ENCODE results near the gene RTN4RL2.

DNA sequence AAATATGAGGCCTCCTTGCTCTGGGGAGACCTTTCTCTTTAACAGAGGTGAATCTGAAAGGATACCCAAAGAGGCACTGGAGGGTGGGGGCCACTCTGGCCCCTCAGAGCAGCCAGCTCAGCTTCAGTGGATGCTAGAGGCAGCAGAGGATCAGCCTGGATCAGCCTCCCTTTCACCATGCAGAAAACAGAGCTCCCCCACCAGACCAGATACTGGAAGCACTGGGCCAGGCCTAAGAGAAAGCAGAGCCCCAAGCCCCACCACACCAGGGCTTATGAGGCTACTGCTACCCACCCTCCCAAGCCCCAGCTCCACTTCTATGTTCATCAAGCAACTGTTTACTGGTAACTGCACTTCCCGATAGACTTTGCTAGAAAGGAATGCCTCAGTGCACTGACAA, 29.4 kb upstream of the RTN4RL2 start:
- TF ChIP-seq, protein P1, sequence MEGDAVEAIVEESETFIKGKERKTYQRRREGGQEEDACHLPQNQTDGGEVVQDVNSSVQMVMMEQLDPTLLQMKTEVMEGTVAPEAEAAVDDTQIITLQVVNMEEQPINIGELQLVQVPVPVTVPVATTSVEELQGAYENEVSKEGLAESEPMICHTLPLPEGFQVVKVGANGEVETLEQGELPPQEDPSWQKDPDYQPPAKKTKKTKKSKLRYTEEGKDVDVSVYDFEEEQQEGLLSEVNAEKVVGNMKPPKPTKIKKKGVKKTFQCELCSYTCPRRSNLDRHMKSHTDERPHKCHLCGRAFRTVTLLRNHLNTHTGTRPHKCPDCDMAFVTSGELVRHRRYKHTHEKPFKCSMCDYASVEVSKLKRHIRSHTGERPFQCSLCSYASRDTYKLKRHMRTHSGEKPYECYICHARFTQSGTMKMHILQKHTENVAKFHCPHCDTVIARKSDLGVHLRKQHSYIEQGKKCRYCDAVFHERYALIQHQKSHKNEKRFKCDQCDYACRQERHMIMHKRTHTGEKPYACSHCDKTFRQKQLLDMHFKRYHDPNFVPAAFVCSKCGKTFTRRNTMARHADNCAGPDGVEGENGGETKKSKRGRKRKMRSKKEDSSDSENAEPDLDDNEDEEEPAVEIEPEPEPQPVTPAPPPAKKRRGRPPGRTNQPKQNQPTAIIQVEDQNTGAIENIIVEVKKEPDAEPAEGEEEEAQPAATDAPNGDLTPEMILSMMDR (IDR thresholded peaks at IDR 0.05): no peak
- TF ChIP-seq EP300 (IDR thresholded peaks at IDR 0.05): no peak
- no peak for TF ChIP-seq POLR2A (IDR thresholded peaks at IDR 0.05)

All from ovary (tissue), 3 donors.